ENCODE results near the gene ZEB1. TPM values are rescaled to one million over a fixed set of nuclear protein-coding genes. Genes with fewer than 3 reads are reported as not detected.

Gene ZEB1
- total RNA-seq, 1 experiment from 2014 or later = 0.39 TPM

DNA sequence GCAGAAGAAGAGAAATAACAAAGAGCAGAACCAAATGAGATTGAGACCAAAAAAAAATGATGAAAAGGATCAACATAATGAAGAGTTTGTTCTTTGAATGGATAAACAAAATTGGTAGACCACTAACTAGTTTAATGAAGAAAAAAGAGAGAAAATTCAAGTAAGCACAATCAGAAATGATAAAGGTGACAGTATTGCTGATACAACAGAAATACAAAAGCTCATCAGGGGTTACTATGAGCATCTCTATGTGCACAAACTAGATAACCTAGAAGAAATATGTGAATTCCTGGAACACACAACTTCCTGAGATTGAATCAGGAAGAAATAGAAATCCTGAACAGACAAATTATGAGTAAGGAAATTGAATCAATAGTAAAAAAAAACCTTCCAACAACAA lies 157.1 kb downstream of the ZEB1 start:
- DNase-seq = no peak
- H3K27ac ChIP-seq (ENCODE audit: insufficient read length, low read depth, low read length) = no peak overlapping the region
- no peak overlapping the region for H3K4me2 ChIP-seq (ENCODE audit: insufficient read depth, insufficient read length, low read length)
- H4K8ac ChIP-seq (replicated peaks; ENCODE audit: insufficient read length, low read depth, low read length) = no peak overlapping the region
- H3K23me2 ChIP-seq (ENCODE audit: insufficient read length, low read depth, low read length, poor library complexity, severe bottlenecking) = no peaks in the 10 kb centered on the region
- H2BK5ac ChIP-seq (ENCODE audit: insufficient read length, low read length) = no peak overlapping the region
- H3K4me3 Mint-ChIP-seq = no peak overlapping the region
- H2BK20ac ChIP-seq (ENCODE audit: low read depth, low read length, poor library complexity, severe bottlenecking) = no peak overlapping the region
- no peak overlapping the region for H3K18ac ChIP-seq (ENCODE audit: insufficient read length, low read depth, low read length)
- H3K79me1 ChIP-seq (ENCODE audit: insufficient read depth, low read depth, low read length, poor library complexity, severe bottlenecking) = no peaks in the 10 kb centered on the region
- no peak overlapping the region for H3T11ph ChIP-seq (ENCODE audit: low read length)
- H4K91ac ChIP-seq (ENCODE audit: insufficient read length, low read depth, low read length) = no peak overlapping the region
- H3K4me1 ChIP-seq (ENCODE audit: insufficient read depth, low read length) = no peaks in the 10 kb centered on the region
- H3K14ac ChIP-seq (ENCODE audit: insufficient read depth, low read length) = no peak overlapping the region
- no peak overlapping the region for H3K27ac Mint-ChIP-seq
- no peaks in the 10 kb centered on the region for H3K4me1 Mint-ChIP-seq
- H3K4ac ChIP-seq (ENCODE audit: low read depth, low read length) = no peak overlapping the region
- H3K36me3 Mint-ChIP-seq (ENCODE audit: insufficient read depth in 1 of 3, low read depth in 3 of 3) = no peaks in the 10 kb centered on the region
- no peak overlapping the region for H3K56ac ChIP-seq (ENCODE audit: insufficient read length, low read depth, low read length)
- H2BK12ac ChIP-seq (ENCODE audit: insufficient read length, low read depth, low read length) = no peak overlapping the region
- no peak overlapping the region for H3K9ac ChIP-seq (ENCODE audit: extremely low read depth, insufficient read length, low read length)
- no peak overlapping the region for H4K5ac ChIP-seq (ENCODE audit: insufficient read length, low read depth, low read length)
- H2BK120ac ChIP-seq (ENCODE audit: low read depth, low read length, poor library complexity, severe bottlenecking) = no peak overlapping the region
- no peak overlapping the region for H2BK15ac ChIP-seq (ENCODE audit: low read depth, low read length)
- TF ChIP-seq CTCF (conservative IDR thresholded peaks at IDR 0.05) = no peak
- peaks cover 1% of the 10 kb centered on the region; the same call in 1 of the 2 replicates for H3K27me3 Mint-ChIP-seq (ENCODE audit: low read depth)
- peaks cover 5 to 9% of the 10 kb centered on the region in 2 experiments; a peak in 3 of 5 replicates for H3K9me3 Mint-ChIP-seq
- no peaks in the 10 kb centered on the region for H3K27me3 ChIP-seq (ENCODE audit: insufficient read depth, low read length)
- no peak overlapping the region for H2AK5ac ChIP-seq (ENCODE audit: insufficient read length, low read length)
- no peaks in the 10 kb centered on the region for H3K9me3 ChIP-seq (ENCODE audit: control insufficient read depth, low read depth, low read length)
- H2AFZ ChIP-seq (ENCODE audit: low read length) = no peak overlapping the region
- H3K79me2 ChIP-seq (ENCODE audit: insufficient read depth, low read length) = no peaks in the 10 kb centered on the region
- no peak overlapping the region for H3K23ac ChIP-seq (ENCODE audit: insufficient read length, low read depth, low read length)
- no peaks in the 10 kb centered on the region for H4K20me1 ChIP-seq (ENCODE audit: control insufficient read depth, insufficient read depth, insufficient read length)
